NOMO-1 treated with DMSO at 0.1 percent for 48 hours (cell line): ENCODE measurements around the gene FZD7.
A peak's percentile ranks its signal among the peaks of the same experiment; 100 is the strongest.

Experiments
- DNase-seq: peaks from one replicate; lab custom pipeline; 2025; ENCODE audit not compliant: unreplicated experiment; lab: John Stamatoyannopoulos, UW

FZD7 gene

GRCh38 chr2:202064881-202065230 is 31.2 kb downstream of the FZD7 start:
- no peak for DNase-seq

- DNase-seq, result no peak
Measured at GRCh38 chr2:202065876-202066275, 32.2 kb downstream of the FZD7 start.

GRCh38 chr2:202066875-202067274 is 33.2 kb downstream of the FZD7 start:
- DNase-seq, result no peak

- no peak for DNase-seq
Measured at GRCh38 chr2:202067589-202067988, 33.9 kb downstream of the FZD7 start.

- peak; percentile 2 for DNase-seq
Measured at GRCh38 chr2:202069170-202070067, 35.8 kb downstream of the FZD7 start.

- no peak for DNase-seq
Measured at GRCh38 chr2:202071107-202071506, 37.5 kb downstream of the FZD7 start.

- DNase-seq, result no peak
Measured at GRCh38 chr2:202072226-202072625, 38.6 kb downstream of the FZD7 start.

GRCh38 chr2:202072737-202073401 is 39.2 kb downstream of the FZD7 start, which contains the start of gene KIAA2012:
Gene KIAA2012 (plus strand): TSS chr2:202073255. CDS start chr2:202073628, 373 bp downstream.
- no peak for DNase-seq

- no peak for DNase-seq
Measured at GRCh38 chr2:202074324-202074723, 40.7 kb downstream of the FZD7 start.

GRCh38 chr2:202079310-202079709 is 45.7 kb downstream of the FZD7 start:
- no peak for DNase-seq

GRCh38 chr2:202084265-202084664 is 50.6 kb downstream of the FZD7 start:
- no peak for DNase-seq
